T-helper 1 cell treated with Interleukin-12 subunit alpha and Interleukin-12 subunit beta and Interleukin-4 antibody, amounts not matched to agents 30 μg/mL and 1 μg/mL, for 36 hours (primary cell): Measurements from ENCODE around the gene CFL1.
"Not testable (repeated sequence)": the region's sequence is repeated elsewhere in the genome, so short reads cannot be mapped to it uniquely, and the experiment has no call there.

Experiments
- H3K27ac Mint-ChIP-seq: one replicate; pipeline ENCODE4 v1.8.0; 2021; ENCODE audit warnings: mild to moderate bottlenecking, mixed read lengths
- H3K27me3 Mint-ChIP-seq: one replicate; pipeline ENCODE4 v1.8.0; 2021; ENCODE audit warnings: low read depth, mixed read lengths
- H3K36me3 Mint-ChIP-seq: one replicate; pipeline ENCODE4 v1.8.0; 2021; ENCODE audit warnings: low read depth, mixed read lengths
- H3K4me1 Mint-ChIP-seq: one replicate; pipeline ENCODE4 v1.8.0; 2021; ENCODE audit warnings: low read depth, mixed read lengths
- H3K4me3 Mint-ChIP-seq: one replicate; pipeline ENCODE4 v1.8.0; 2021; ENCODE audit warnings: mild to moderate bottlenecking, moderate library complexity, mixed read lengths
- H3K9me3 Mint-ChIP-seq: one replicate; pipeline ENCODE4 v1.8.0; 2021; ENCODE audit warnings: mixed read lengths

The CFL1 gene

GRCh38 chr11:65850217-65851082, 7.5 kb downstream of the CFL1 start:
- Mint-ChIP-seq H3K27me3 (no peaks in the 10 kb centered on the region), H3K9me3 (peaks cover 7% of the 10 kb centered on the region), H3K27ac (no peak overlapping the region), H3K4me3 (no peak overlapping the region), H3K4me1 (peaks cover 19% of the 10 kb centered on the region), H3K36me3 (peaks cover 34% of the 10 kb centered on the region)

- Mint-ChIP-seq H3K4me3 (no peak overlapping the region), H3K27me3 (no peaks in the 10 kb centered on the region), H3K27ac (no peak overlapping the region), H3K36me3 (peaks cover 30% of the 10 kb centered on the region), H3K9me3 (peaks cover 7% of the 10 kb centered on the region), H3K4me1 (peaks cover 16% of the 10 kb centered on the region)
These were observed 8.2 kb downstream of the CFL1 start for GRCh38 chr11:65849771-65850216.

DNA sequence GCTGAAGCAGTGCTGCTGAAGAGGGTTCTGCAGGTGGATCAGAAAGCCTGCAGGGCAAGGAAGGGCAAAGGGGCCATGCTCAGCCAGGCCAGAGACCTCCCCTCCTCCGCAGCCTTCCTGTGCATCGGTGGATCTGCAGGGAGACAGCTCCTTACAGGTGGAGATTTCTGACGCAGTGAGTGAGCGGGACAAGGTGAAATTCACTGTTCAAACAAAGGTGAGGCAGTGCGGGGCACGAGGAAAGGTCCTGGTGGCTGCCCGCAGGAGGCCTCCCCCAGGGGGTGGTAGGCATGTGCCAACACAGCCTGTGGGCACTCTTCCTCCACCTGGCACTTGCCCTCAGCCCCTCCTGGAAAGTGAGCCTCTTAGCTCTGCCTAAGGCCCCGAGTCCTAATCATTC, 8.6 kb downstream of the CFL1 start:
- Mint-ChIP-seq H3K27ac (no peak overlapping the region), H3K4me1 (peaks cover 12% of the 10 kb centered on the region), H3K4me3 (no peak overlapping the region)

DNA sequence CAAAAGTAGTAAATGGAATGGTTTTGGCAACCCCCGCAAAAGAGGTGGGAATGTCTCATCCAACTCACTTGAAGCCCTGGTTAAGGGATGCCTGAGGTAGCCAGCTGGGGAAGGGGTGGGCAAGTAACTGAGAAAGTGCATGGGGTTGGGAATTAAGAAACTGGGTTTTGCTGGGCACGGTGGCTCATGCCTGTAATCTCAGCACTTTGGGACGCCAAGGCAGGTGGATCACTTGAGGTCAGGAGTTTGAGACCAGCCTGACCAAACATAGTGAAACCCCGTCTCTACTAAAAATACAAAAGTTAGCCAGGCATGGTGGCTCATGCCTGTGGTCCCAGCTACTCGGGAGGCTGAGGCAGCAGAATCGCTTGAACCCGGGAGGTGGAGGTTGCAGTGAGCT, 9.3 kb downstream of the CFL1 start:
- not testable (repeated sequence) for H3K27me3 Mint-ChIP-seq, H3K9me3 Mint-ChIP-seq, H3K27ac Mint-ChIP-seq, H3K4me1 Mint-ChIP-seq, H3K4me3 Mint-ChIP-seq
- H3K36me3 Mint-ChIP-seq, result peaks cover 19% of the 10 kb centered on the region

More for the DNA sequence above, 8.6 kb downstream of the CFL1 start:
- Mint-ChIP-seq H3K36me3 (peaks cover 26% of the 10 kb centered on the region), H3K9me3 (peaks cover 7% of the 10 kb centered on the region), H3K27me3 (no peaks in the 10 kb centered on the region)

DNA sequence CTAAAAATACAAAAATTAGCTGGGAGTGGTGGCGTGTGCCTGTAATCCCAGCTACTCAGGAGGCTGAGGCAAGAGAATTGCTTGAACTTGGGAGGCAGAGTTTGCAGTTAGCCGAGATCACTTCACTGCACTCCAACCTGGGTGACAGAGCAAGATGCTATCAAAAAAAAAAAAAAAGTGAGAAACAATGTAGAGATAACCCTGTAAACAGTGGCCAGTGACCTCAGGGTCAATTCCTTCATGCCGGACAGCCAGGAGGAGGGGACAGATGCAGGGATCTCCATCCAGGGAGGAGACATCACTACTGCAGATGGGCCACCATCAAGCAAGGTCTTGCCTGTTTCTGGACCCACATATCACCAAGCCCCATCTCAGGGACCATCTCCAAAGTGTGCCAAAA, 10.2 kb downstream of the CFL1 start:
- H3K36me3 Mint-ChIP-seq, result peaks cover 13% of the 10 kb centered on the region
- no peak overlapping the region for H3K4me3 Mint-ChIP-seq
- peaks cover 7% of the 10 kb centered on the region for H3K9me3 Mint-ChIP-seq
- H3K27me3 Mint-ChIP-seq, result no peaks in the 10 kb centered on the region
- H3K4me1 Mint-ChIP-seq, result peaks cover 3% of the 10 kb centered on the region
- no peak overlapping the region for H3K27ac Mint-ChIP-seq

GRCh38 chr11:65844231-65844872, 13.6 kb downstream of the CFL1 start:
- H3K27me3 Mint-ChIP-seq, result no peaks in the 10 kb centered on the region

DNA sequence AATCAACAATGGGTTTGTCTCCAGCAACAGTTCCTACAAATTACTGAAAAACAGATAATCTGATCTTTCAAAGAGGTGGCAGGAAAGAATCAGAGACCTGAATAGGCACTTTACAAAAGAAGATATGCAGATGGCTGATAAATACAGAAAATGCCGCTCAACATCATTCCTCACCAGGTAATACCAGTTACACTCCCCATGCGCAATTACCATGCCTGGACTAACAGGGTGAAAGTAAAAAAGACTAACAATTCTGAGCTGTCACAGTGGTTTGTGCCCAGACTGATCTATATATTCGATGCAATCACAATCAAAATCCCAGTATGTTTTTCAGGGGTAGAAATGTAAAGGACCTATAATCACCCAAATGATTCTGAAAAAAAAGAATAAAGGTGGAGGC, 14.2 kb downstream of the CFL1 start:
- Mint-ChIP-seq H3K4me1 (no peaks in the 10 kb centered on the region), H3K27ac (no peak overlapping the region), H3K4me3 (no peak overlapping the region), H3K36me3 (no peaks in the 10 kb centered on the region), H3K9me3 (no peaks in the 10 kb centered on the region), H3K27me3 (no peaks in the 10 kb centered on the region)

More at GRCh38 chr11:65844231-65844872, 13.6 kb downstream of the CFL1 start:
- no peaks in the 10 kb centered on the region for H3K9me3 Mint-ChIP-seq
- H3K4me3 Mint-ChIP-seq, result no peak overlapping the region
- no peaks in the 10 kb centered on the region for H3K4me1 Mint-ChIP-seq
- no peak overlapping the region for H3K27ac Mint-ChIP-seq
- H3K36me3 Mint-ChIP-seq, result no peaks in the 10 kb centered on the region

DNA sequence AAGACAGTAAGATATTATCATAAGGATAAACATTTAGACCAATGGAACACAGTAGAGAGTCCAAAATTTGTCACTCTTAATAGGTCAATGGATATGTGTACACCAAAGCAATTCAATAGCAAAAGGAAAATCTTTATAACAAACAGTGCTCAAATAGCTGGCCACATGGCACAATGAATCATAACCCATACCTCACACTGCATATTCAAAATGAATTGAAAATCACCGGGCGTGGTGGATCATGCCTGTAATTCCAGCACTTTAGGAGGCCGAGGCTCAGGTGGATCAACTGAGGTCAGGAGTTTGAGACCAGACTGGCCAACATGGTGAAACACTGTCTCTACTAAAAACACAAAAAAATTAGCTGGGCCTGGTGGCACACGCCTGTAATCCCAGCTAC, 15.8 kb downstream of the CFL1 start:
- Mint-ChIP-seq H3K36me3 (no peaks in the 10 kb centered on the region), H3K4me3 (no peak overlapping the region), H3K27me3 (no peaks in the 10 kb centered on the region), H3K9me3 (no peaks in the 10 kb centered on the region), H3K27ac (no peak overlapping the region), H3K4me1 (no peaks in the 10 kb centered on the region)

GRCh38 chr11:65834202-65834601, 23.8 kb downstream of the CFL1 start:
- Mint-ChIP-seq H3K4me3 (no peak overlapping the region), H3K4me1 (peaks cover 10% of the 10 kb centered on the region), H3K9me3 (no peaks in the 10 kb centered on the region), H3K27me3 (peaks cover 23% of the 10 kb centered on the region), H3K36me3 (peaks cover 3% of the 10 kb centered on the region), H3K27ac (no peak overlapping the region)

DNA sequence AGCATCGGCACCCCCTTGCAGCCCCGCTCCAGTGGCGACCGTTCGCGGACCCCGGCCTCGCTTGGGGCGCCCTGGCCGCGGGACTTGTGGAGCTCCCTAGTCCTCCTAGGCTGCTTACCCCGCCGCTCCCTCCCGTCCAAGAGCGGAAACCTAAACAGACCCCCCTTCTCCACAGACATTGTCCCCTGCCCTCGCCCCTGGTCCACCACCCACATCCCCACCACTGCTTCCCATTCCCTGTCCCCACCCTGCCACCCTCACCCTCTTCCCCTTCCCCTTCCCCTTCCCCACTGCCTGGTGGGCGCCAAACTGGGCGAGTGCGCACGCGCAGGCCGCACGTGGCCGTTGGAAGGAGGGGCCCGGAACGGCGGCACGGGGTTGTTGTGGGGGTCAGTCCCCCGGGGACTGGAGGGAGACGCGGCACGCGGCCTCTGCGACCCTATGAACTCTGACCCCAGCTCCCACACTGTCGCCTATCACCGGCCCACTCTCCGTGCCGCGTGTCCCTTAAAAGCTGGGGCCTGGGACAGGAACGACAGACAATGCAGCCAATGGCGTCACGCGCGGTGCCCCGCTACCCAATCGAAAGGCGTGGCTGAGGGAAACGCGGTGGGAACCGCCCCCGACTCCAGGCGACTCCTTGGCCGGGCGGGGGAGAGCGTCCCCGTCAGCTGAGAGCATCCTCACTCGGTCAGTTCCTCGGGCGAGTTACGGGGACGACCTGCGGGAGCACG, 24.5 kb downstream of the CFL1 start, which contains the start of gene SNX32:
Gene SNX32 (plus strand): TSS at position 667 of the 734 bp plus-strand sequence. CDS start 103 bp downstream, outside the sequence.
- H3K27me3 Mint-ChIP-seq, result peaks cover 23% of the 10 kb centered on the region
- H3K27ac Mint-ChIP-seq, result peak within 1 kb of the TSS; percentile 57
- H3K9me3 Mint-ChIP-seq, result no peaks in the 10 kb centered on the region
- H3K4me1 Mint-ChIP-seq, result peaks cover 12% of the 10 kb centered on the region
- H3K36me3 Mint-ChIP-seq, result peaks cover 3% of the 10 kb centered on the region
- no peak within 1 kb of the TSS for H3K4me3 Mint-ChIP-seq

GRCh38 chr11:65832231-65832630, 25.7 kb downstream of the CFL1 start:
- H3K27me3 Mint-ChIP-seq, result peaks cover 23% of the 10 kb centered on the region
- H3K27ac Mint-ChIP-seq, result peak overlapping the region; percentile 4
- not testable (repeated sequence) for H3K9me3 Mint-ChIP-seq, H3K36me3 Mint-ChIP-seq
- peaks cover 16% of the 10 kb centered on the region for H3K4me1 Mint-ChIP-seq
- peak overlapping the region; percentile 38 for H3K4me3 Mint-ChIP-seq

DNA sequence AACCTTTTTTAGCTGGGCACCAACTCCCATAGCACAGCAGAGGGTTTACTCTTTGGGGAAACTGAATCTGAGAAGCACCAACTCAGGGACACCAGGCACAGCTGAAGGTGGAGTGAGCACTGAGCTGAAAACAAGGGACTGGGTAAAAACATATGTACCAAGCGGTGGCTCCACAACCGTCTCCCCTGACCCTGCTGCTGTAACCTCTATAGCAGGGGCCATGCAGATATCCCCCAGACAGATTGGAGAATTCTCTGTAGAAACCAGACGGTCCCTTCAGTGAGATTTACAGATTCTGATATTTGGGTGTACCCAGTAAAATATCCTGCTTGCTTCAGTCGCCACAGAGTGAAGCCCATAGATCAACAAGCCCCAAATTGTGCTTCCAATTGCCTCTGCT, 28.5 kb downstream of the CFL1 start:
- Mint-ChIP-seq H3K4me3 (no peak overlapping the region), H3K9me3 (no peaks in the 10 kb centered on the region), H3K27ac (no peak overlapping the region), H3K27me3 (peaks cover 23% of the 10 kb centered on the region), H3K36me3 (peaks cover 3% of the 10 kb centered on the region), H3K4me1 (peaks cover 16% of the 10 kb centered on the region)

DNA sequence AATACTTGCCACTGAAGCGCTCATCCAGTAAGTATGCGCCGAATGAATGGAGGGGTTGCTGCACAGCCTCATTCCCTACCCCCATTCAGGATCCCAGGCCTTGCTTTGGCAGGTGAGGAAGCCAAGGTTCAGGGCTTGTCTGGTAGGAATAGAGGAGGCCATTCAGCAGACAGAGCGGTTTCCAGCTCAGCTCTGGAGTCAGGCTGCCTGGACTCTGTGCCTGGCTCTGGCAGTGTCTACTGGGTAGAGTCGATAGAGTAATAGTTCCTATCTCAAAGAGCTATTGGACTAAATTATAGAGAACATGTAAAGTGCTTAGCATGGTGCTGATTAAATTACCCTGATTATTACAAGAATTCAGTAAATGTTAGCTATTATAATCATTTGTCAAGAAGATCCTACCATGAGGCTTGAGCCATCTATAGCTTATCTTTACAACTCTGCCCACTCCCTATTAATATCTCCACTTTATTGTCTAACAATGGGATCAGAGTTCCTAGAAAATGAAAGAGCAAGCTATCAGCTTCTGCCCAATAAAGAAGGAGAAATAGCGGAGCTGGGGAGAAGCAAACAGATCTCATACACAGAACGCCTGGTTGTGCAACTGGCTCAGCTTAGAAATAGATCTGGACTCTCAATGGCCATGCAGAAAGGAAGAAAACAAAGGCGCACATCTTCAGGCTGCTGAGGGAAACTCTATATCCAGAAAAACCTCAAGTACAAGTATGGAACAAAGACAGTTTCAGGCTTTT, 30.8 kb downstream of the CFL1 start:
- peaks cover 10% of the 10 kb centered on the region for H3K4me1 Mint-ChIP-seq
- H3K4me3 Mint-ChIP-seq, result no peak overlapping the region
- H3K27me3 Mint-ChIP-seq, result peaks cover 14% of the 10 kb centered on the region
- no peaks in the 10 kb centered on the region for H3K36me3 Mint-ChIP-seq
- no peak overlapping the region for H3K27ac Mint-ChIP-seq
- H3K9me3 Mint-ChIP-seq, result no peaks in the 10 kb centered on the region
